NCI-H1436 (cell line): Measurements from ENCODE around the gene HVCN1.
A peak's percentile ranks its signal among the peaks of the same experiment; 100 is the strongest.

Source experiments
- DNase-seq: peaks from one replicate; lab custom pipeline; 2025; lab: John Stamatoyannopoulos, UW

HVCN1 gene

DNA sequence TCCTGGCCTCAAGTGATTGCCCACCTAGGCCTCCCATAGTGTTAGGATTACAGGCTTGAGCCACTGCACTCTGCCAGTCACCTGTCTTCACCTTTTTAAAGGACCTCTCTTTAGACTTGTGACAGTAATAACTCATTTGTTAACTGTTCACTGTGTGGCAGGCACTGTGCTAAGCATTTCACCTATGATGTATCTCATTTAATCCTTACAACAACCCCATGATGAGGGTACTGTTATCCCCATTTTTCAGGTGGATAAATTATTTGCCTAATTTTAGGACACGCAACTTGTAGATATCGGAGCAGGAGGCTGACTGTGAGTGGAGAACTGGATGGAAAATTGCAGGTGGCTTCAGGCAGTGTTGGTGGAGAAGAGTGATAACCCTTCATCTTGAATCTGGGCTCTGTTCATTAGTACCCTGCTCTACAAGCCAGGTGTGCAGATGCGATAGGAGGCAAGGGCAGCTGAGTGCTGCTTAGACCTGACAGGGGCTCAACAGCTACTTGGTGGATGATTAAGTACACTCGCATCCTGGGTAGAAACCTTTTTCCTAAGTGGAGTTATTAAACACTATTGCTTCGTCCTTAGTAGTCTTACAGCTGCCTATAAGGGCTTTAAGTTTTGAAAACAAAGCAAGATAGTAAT is 72.3 kb downstream of the HVCN1 start:
- no peak for DNase-seq

DNA sequence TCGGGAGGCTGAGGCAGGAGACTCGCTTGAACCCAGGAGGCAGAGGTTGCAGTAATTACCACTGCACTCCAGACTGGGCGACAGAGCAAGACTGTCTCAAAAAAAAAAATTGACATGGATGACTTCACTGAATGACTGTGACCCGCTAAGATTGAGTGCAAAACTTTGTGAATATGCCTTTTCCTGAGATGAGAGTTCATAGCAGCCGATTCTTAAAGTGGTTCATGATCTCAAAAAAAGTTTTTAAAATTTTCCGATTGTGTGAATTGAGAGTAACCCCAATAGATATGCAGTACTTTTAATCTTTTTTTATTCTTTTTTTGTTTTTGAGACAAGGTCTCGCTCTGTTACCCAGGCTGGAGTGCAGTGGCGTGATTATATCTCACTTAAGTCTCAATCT is 73.7 kb downstream of the HVCN1 start:
- no peak for DNase-seq

DNA sequence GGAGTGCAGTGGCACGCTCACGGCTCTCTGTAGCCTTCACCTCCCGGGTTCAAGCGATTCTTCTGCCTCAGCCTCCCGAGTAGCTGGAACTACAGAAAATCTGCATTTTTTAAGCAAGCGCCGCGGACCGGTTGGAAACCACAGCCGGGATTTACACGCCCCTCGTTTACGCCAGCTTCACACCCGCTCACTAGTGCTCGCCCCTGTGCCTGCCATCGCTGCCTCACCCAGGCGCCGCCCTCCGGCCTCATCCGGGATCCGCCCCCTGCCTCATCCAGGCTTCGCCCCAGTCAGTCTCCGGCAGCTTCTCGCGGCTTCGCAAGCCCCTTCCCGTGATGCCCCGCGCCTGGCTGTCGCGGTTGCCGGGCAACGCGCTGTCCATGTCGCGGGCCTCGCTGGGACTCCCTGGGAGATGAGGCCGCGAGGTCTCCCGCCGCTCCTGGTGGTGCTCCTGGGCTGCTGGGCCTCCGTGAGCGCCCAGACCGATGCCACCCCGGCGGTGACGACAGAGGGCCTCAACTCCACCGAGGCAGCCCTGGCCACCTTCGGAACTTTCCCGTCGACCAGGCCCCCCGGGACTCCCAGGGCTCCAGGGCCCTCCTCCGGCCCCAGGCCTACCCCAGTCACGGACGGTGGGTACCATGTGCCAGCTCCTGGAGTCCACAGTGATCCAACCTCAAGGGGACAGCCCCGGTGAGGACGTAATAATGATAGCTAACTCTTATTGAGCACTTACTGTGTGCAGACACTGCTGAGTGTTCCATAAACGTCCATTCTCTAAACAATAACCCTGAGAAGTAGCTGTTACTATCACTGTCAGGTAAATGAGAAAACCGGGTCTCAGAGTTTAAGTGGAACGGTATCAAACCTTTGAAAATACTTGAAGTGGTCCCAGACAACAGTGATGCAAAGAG is 74.9 kb downstream of the HVCN1 start, which contains the start of gene TCTN1:
TCTN1 (plus strand) TSS at position 359 of the 914 bp plus-strand sequence; CDS start at position 413, 54 bp downstream.
- DNase-seq, result peak; percentile 90

DNA sequence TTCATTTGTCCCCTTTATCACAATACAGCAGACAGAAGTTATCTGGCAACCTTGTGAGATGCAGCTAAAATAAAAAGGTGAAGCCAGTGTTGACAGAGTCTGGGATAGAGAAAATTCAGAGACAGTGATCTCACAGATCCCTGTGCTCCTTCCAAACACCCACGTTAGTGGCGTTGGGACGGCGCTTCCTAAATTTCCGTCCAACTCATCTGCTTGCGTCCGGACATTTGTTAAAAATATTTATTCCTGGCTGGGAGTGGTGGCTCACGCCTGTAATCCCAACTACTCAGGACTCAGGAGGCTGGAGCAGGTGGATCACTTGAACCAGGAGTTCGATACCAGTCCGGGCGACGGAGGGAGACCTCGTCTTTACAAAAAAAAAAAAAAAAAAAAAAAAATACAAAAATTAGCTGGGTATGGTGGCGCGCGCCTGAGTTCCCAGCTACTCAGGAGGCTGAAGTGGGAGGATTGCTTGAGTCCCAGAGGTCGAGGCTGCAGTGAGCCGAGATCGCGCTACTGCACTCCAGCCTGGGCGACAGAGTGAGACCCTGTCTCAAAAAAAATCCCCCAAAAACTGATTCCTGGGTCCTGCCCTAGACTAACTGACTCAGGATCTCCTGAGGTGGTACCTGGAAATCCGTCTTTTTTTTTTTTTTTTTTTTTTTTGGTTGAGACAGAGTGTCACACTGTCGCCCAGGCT is 75.7 kb downstream of the HVCN1 start:
- no peak for DNase-seq

GRCh38 chr12:110606253-110606611 is 82.7 kb downstream of the HVCN1 start:
- DNase-seq, result no peak

GRCh38 chr12:110602085-110602814 is 86.7 kb downstream of the HVCN1 start:
- DNase-seq, result peak; percentile 58

- DNase-seq, result no peak
Measured at GRCh38 chr12:110600254-110600653, 88.7 kb downstream of the HVCN1 start.

GRCh38 chr12:110599334-110599733 is 89.6 kb downstream of the HVCN1 start:
- DNase-seq, result no peak
